Astrocyte (in vitro differentiated cells and primary cell): Measurements from ENCODE around the gene TMC4. TPM values are rescaled to one million over a fixed set of nuclear protein-coding genes. Genes with fewer than 3 reads are reported as not detected.
"Not testable (repeated sequence)": the region's sequence is repeated elsewhere in the genome, so short reads cannot be mapped to it uniquely, and the experiment has no call there.

ENCODE experiments used
- DNase-seq: peaks from one replicate; pipeline ENCODE4 v3.0.0-alpha.2; 2010; ENCODE audit warnings: low read depth
- FAIRE-seq: peaks from 2 replicates; lab custom pipeline; 2011; peaks lifted over from hg19 to GRCh38; lab: Jason Lieb, UNC
- H2AFZ ChIP-seq: 2 replicates; pipeline ENCODE4 v1.6.0; 2012; ENCODE audit warnings: low read depth, low read length, inconsistent platforms
- H3K27ac ChIP-seq: 2 replicates; pipeline ENCODE4 v1.5.1; 2011; ENCODE audit warnings: low read depth, low read length, inconsistent platforms
- H3K27me3 ChIP-seq: 2 replicates; pipeline ENCODE4 v1.6.0; 2011; ENCODE audit warnings: low read length, inconsistent platforms; ENCODE audit not compliant: insufficient read depth
- H3K36me3 ChIP-seq: 2 replicates; pipeline ENCODE4 v1.5.1; 2011; ENCODE audit warnings: low read length, inconsistent platforms; ENCODE audit not compliant: insufficient read depth
- H3K4me1 ChIP-seq: 2 replicates; pipeline ENCODE4 v1.5.1; 2011; ENCODE audit warnings: low read length, inconsistent platforms; ENCODE audit not compliant: insufficient read depth
- H3K4me2 ChIP-seq: 2 replicates; pipeline ENCODE4 v1.6.0; 2012; ENCODE audit warnings: low read length, inconsistent platforms
- H3K4me3 ChIP-seq: 2 replicates; pipeline ENCODE4 v1.5.1; 2011; ENCODE audit warnings: low read depth, mild to moderate bottlenecking, low read length, inconsistent platforms; ENCODE audit not compliant: insufficient read depth
- H3K79me2 ChIP-seq: 2 replicates; pipeline ENCODE4 v1.6.0; 2012; ENCODE audit warnings: mild to moderate bottlenecking, low read length, inconsistent platforms; ENCODE audit not compliant: insufficient read depth
- H3K9ac ChIP-seq: 2 replicates; pipeline ENCODE4 v1.6.0; 2012; ENCODE audit warnings: mild to moderate bottlenecking, low read length, inconsistent platforms
- H3K9me3 ChIP-seq: 2 replicates; pipeline ENCODE4 v1.5.1; 2012; ENCODE audit warnings: low read depth, mild to moderate bottlenecking, low read length, inconsistent platforms; ENCODE audit not compliant: insufficient read depth
- H4K20me1 ChIP-seq: 2 replicates; pipeline ENCODE4 v1.6.0; 2012; ENCODE audit warnings: low read length, inconsistent platforms; ENCODE audit not compliant: insufficient read depth
- H3K27ac Mint-ChIP-seq: one replicate; pipeline ENCODE4 v1.8.0; 2021; ENCODE audit warnings: mild to moderate bottlenecking, mixed read lengths; ENCODE audit not compliant: unreplicated experiment
- H3K27me3 Mint-ChIP-seq: one replicate; pipeline ENCODE4 v1.8.0; 2021; ENCODE audit warnings: low read depth, mixed read lengths; ENCODE audit not compliant: unreplicated experiment
- H3K36me3 Mint-ChIP-seq: one replicate; pipeline ENCODE4 v1.8.0; 2021; ENCODE audit warnings: low read depth, mixed read lengths; ENCODE audit not compliant: unreplicated experiment
- H3K4me1 Mint-ChIP-seq: one replicate; pipeline ENCODE4 v1.8.0; 2021; ENCODE audit warnings: low read depth, mixed read lengths; ENCODE audit not compliant: unreplicated experiment
- H3K4me3 Mint-ChIP-seq: one replicate; pipeline ENCODE4 v1.8.0; 2021; ENCODE audit warnings: mild to moderate bottlenecking, moderate library complexity, mixed read lengths; ENCODE audit not compliant: unreplicated experiment
- H3K9me3 Mint-ChIP-seq: one replicate; pipeline ENCODE4 v1.8.0; 2021; ENCODE audit warnings: mild to moderate bottlenecking, mixed read lengths; ENCODE audit not compliant: unreplicated experiment
- EZH2 ChIP-seq: IDR thresholded peaks from 2 replicates; pipeline ENCODE4 v1.6.1; 2012; ENCODE audit warnings: mild to moderate bottlenecking, low read length, inconsistent platforms; ENCODE audit not compliant: insufficient read depth
- total RNA-seq: library from RNA; stranded (reverse); gene quantifications from 2 replicates; pipeline ENCODE4 v1.2.1, GENCODE V29; 2021
- TF ChIP-seq, protein P1 (sequence below): IDR thresholded peaks from 2 replicates; pipeline ENCODE4 v1.5.1; 2011; ENCODE audit warnings: low read depth, mild to moderate bottlenecking, inconsistent platforms, low read length, moderate library complexity; ENCODE audit not compliant: insufficient read depth

Gene TMC4
- total RNA-seq, 1 donor from 2014 or later, result 1.9 TPM

DNA sequence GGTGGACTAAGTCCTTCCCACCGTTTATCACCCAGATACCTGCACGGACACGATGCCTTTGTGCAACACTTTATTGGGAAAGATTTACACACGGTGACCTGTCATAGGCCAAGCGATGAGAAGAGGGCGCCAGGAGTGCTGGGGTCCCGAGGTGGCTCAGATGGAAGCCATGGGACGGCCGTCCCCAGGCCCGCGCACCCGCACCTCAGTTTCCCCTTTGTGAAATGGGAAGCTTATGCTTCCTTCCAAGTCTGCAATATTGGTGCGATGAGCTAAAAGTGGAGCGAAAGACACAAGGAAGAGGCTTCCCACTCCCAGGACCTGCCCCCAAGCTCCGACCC, 369 bp upstream of the TMC4 start:
- Mint-ChIP-seq H3K27ac (no peak overlapping the region), H3K9me3 (no peaks in the 10 kb centered on the region), H3K27me3 (no peaks in the 10 kb centered on the region), H3K4me1 (peaks cover 2% of the 10 kb centered on the region), H3K36me3 (peaks cover 6% of the 10 kb centered on the region), H3K4me3 (no peak overlapping the region)
- no peaks in the 10 kb centered on the region for H3K79me2 ChIP-seq
- H2AFZ ChIP-seq, result no peak overlapping the region
- H3K4me1 ChIP-seq, result no peaks in the 10 kb centered on the region
- no peak overlapping the region for H3K4me2 ChIP-seq
- TF ChIP-seq EZH2, result no peak
- TF ChIP-seq, protein P1, sequence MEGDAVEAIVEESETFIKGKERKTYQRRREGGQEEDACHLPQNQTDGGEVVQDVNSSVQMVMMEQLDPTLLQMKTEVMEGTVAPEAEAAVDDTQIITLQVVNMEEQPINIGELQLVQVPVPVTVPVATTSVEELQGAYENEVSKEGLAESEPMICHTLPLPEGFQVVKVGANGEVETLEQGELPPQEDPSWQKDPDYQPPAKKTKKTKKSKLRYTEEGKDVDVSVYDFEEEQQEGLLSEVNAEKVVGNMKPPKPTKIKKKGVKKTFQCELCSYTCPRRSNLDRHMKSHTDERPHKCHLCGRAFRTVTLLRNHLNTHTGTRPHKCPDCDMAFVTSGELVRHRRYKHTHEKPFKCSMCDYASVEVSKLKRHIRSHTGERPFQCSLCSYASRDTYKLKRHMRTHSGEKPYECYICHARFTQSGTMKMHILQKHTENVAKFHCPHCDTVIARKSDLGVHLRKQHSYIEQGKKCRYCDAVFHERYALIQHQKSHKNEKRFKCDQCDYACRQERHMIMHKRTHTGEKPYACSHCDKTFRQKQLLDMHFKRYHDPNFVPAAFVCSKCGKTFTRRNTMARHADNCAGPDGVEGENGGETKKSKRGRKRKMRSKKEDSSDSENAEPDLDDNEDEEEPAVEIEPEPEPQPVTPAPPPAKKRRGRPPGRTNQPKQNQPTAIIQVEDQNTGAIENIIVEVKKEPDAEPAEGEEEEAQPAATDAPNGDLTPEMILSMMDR, result no peak
- H3K9ac ChIP-seq, result no peak overlapping the region
- DNase-seq (no peak), FAIRE-seq (no peak)
- H3K27ac ChIP-seq, result no peak overlapping the region
- no peak overlapping the region for H3K4me3 ChIP-seq
- H4K20me1 ChIP-seq, result no peaks in the 10 kb centered on the region
- H3K27me3 ChIP-seq, result no peaks in the 10 kb centered on the region
- H3K9me3 ChIP-seq, result no peaks in the 10 kb centered on the region
- no peaks in the 10 kb centered on the region for H3K36me3 ChIP-seq

DNA sequence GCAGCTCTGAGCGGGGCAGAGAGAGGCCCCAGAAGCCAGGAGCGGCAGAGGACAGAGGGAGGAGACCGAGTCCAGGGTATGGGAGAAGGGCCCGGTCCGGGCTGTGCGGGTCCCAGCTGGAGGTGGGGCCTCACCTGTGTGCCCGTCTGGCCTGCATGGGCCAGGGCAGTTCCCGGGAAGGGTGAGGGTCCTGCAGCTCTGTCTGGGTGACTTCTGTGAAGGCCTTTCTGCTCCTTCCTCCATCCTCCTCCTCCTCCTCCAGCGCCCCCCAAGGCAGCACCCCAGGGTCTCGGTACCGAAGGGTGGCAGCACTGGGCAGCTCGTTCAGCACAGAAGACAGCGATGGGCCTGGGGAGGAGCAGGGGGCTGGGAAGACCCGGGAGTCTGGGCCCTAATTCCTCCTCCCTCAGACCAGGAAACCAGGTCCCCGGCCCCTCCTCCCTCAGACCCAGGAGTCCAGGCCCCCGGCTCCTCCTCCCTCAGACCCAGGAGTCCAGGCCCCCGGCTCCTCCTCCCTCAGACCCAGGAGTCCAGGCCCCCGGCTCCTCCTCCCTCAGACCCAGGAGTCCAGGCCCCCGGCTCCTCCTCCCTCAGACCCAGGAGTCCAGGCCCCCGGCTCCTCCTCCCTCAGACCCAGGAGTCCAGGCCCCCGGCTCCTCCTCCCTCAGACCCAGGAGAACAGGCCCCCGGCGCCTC, 1.1 kb downstream of the TMC4 start:
- H3K4me2 ChIP-seq, H3K9ac ChIP-seq, H3K4me3 Mint-ChIP-seq, H3K27ac Mint-ChIP-seq, H3K9me3 Mint-ChIP-seq, H3K79me2 ChIP-seq, H3K27ac ChIP-seq, H3K4me1 ChIP-seq, H3K27me3 ChIP-seq, H2AFZ ChIP-seq, H3K4me3 ChIP-seq, DNase-seq, H3K27me3 Mint-ChIP-seq, H3K36me3 Mint-ChIP-seq, H3K36me3 ChIP-seq, H4K20me1 ChIP-seq, FAIRE-seq, H3K4me1 Mint-ChIP-seq, H3K9me3 ChIP-seq: not testable (repeated sequence)

DNA sequence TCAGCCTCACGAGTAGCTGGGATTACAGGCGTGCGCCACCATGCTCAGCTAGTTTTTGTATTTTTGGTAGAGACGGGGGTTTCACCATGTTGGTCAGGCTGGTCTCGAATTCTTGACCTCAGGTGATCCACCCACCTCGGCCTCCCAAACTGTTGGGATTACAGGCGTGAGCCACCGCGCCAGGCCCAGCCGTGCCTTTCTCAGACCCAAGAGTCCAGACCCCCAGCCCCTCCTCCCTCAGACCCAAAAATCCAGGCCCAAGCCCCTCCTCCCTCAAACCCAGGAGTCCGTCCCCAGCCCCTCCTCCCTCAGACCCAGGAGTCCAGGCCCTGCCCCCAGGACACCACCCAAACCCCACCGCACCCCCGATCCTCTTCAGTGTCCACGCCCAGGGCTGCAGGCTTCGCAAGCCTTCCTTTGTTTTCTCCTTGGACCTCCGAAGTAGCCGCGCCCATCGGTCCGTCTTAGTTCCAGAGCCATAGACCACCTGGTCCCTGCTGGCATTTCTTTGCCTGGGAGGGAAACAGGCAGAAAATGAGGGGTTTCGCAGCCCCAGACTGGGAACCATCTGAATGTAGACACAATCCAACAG, 3.7 kb downstream of the TMC4 start:
- H3K4me1 ChIP-seq, result peaks cover 4% of the 10 kb centered on the region
- no peaks in the 10 kb centered on the region for H3K27me3 ChIP-seq
- no peak overlapping the region for H2AFZ ChIP-seq
- peaks cover under 1% of the 10 kb centered on the region for H3K9me3 Mint-ChIP-seq
- no peak for FAIRE-seq
- no peak overlapping the region for H3K4me3 ChIP-seq
- no peak overlapping the region for H3K4me3 Mint-ChIP-seq
- no peak overlapping the region for H3K27ac Mint-ChIP-seq
- peaks cover 10% of the 10 kb centered on the region for H3K27me3 Mint-ChIP-seq
- H3K27ac ChIP-seq, result no peak overlapping the region
- no peak overlapping the region for H3K9ac ChIP-seq
- no peaks in the 10 kb centered on the region for H3K9me3 ChIP-seq
- no peak overlapping the region for H3K4me2 ChIP-seq
- no peak for TF ChIP-seq EZH2
- TF ChIP-seq, protein P1, result no peak
- no peaks in the 10 kb centered on the region for H3K79me2 ChIP-seq
- DNase-seq, result no peak
- no peaks in the 10 kb centered on the region for H3K36me3 ChIP-seq
- no peaks in the 10 kb centered on the region for H4K20me1 ChIP-seq
- no peaks in the 10 kb centered on the region for H3K36me3 Mint-ChIP-seq
- H3K4me1 Mint-ChIP-seq, result peaks cover 2% of the 10 kb centered on the region
